Activated naive CD4-positive, alpha-beta T cell treated with anti-CD3 and anti-CD28 coated beads, Interleukin-2, amount 50 U/mL, for 24 hours (primary cell): Measurements from ENCODE around the gene RAB13.
A peak's percentile ranks its signal among the peaks of the same experiment; 100 is the strongest.

Source experiments
- H3K27ac Mint-ChIP-seq: one replicate; pipeline ENCODE4 v1.8.0; 2021; ENCODE audit warnings: mild to moderate bottlenecking, mixed read lengths
- H3K27me3 Mint-ChIP-seq: one replicate; pipeline ENCODE4 v1.8.0; 2021; ENCODE audit warnings: mixed read lengths
- H3K36me3 Mint-ChIP-seq: one replicate; pipeline ENCODE4 v1.8.0; 2021; ENCODE audit warnings: mixed read lengths
- H3K4me1 Mint-ChIP-seq: one replicate; pipeline ENCODE4 v1.8.0; 2021; ENCODE audit warnings: mixed read lengths
- H3K4me3 Mint-ChIP-seq: one replicate; pipeline ENCODE4 v1.8.0; 2021; ENCODE audit warnings: mild to moderate bottlenecking, mixed read lengths
- H3K9me3 Mint-ChIP-seq: one replicate; pipeline ENCODE4 v1.8.0; 2021; ENCODE audit warnings: mixed read lengths

Gene RAB13

DNA sequence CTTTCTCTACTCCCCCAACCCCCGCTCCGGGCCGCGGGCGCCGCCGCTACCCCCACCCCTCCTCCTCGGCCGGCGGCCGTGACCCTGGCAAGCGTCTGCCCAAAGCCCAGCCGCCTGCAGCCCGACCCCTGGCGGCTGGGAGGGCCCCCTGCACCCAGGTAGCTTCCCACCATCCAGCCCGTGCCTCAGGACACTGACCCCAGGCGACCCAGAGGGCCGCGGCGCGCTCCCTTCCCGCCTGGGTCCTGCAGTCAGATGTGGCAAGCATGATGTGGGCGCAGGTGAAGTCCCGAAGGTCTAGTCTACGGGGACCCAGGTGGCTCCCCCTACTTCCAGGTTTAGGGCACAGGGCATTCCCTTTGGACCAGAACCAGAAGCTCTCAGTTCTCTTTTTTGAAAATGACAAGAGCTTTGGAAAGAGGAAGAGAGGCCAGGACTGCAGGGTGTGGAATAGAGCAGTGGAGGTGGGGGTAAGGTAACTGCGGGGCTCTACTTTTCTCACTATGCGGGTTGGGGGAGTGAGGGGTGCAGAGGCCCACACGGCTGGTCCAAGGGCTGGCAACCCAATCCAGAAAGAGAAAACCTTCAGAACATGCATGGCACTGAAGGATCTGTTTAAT is 39.4 kb downstream of the RAB13 start, which contains the start of gene DENND4B:
DENND4B (minus strand) TSS at position 97 of the 620 bp plus-strand sequence. CDS start 2,344 bp downstream, outside the sequence.
- Mint-ChIP-seq H3K27ac (peak within 1 kb of the TSS; percentile 95), H3K4me1 (peaks cover 37% of the 10 kb centered on the region), H3K9me3 (no peaks in the 10 kb centered on the region), H3K4me3 (peak within 1 kb of the TSS; percentile 90), H3K27me3 (no peaks in the 10 kb centered on the region), H3K36me3 (peaks cover 13% of the 10 kb centered on the region)

DNA sequence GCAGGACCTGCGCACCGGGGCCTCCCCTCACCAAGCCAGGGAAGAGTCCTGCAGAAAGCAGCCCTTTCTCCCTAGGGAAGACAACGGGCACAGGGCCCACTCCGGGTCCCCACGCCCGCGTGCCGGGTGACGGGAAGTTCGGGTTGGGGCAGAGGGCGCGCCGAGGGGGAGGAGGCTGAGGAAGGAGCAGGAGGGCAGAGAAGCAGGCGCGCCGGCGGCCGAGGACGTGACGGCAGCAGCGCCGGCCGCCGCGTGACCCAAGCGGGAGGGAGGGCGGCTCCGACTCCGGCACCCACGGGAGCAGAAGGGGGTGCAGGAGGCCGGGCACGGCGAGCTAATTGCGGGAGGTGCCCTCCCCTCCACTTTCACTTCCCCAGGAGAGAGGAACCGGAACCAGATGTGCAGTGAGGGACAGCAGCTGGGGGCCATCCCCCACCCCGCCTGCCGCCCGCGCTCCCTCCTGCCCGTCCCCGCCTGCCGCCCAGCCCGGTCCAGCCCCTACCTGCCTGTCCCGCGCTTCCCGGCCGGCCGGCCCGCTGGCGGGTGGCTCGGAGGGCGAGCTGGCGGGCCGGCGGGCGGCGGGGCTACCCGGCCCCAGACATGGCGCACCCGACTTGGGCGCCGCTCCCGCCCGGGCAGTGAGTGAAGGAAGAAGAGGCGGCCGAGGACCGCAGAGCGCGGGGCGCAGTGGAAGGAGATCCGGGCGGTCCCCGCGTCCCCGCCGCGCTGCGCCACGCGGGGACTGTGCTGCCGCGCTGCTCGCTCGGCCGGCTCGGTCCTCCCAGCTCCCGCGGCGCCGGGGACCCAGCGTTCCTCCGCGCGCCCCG is 40.1 kb downstream of the RAB13 start:
- peak overlapping the region; percentile 95 for H3K27ac Mint-ChIP-seq
- no peaks in the 10 kb centered on the region for H3K9me3 Mint-ChIP-seq
- no peaks in the 10 kb centered on the region for H3K27me3 Mint-ChIP-seq
- H3K36me3 Mint-ChIP-seq: peaks cover 13% of the 10 kb centered on the region
- peaks cover 41% of the 10 kb centered on the region for H3K4me1 Mint-ChIP-seq
- H3K4me3 Mint-ChIP-seq: peak overlapping the region; percentile 90

DNA sequence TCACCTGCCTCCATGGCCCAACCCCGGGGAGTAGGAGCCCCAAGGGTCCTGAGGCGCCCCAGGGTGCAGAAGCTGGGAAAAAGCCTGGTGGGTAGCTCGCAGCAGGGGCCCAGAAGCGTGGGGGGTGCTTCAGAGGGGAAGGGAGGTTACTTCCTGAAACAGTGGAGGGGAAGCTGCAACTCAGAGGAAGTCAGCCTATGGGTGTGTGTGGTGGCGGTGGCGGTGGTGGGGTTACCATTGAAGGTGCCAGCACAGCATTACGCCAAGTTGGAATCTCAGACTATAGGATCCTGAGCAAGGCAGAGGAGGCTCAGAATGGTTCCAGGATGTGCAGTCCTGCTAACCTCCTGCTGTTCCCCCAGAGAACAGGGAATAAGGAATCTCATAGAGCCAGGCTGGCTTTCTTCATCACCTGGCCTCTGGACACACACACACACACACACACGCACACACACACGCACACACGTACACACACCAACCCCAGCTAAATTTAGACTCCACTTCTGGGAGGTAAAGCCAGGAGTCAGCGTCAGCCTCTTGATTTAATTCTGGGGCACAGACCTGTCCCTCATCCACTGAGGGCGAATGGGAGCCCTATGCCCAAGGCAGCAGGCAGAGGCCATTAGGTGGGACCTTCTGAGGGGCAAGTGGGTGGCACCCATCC is 40.9 kb downstream of the RAB13 start:
- Mint-ChIP-seq H3K9me3 (no peaks in the 10 kb centered on the region), H3K4me3 (peak overlapping the region; percentile 90), H3K4me1 (peaks cover 38% of the 10 kb centered on the region), H3K27ac (peak overlapping the region; percentile 95), H3K36me3 (peaks cover 8% of the 10 kb centered on the region), H3K27me3 (no peaks in the 10 kb centered on the region)

DNA sequence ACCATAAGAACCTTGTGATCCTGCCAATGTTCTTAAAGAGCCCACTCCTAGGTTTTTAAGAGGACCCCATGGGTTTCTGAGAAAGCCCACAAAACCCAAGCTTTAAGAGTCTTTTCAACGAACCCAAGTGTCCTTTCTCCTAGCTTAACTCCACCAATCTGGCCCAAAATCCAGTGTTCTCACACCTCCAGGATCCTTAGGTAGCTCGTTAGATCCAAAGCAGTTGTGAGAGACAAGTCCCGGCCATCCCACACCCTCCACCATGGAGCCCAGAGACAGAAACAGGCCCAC is 41.4 kb downstream of the RAB13 start:
- Mint-ChIP-seq H3K4me3 (peak overlapping the region; percentile 90), H3K27me3 (no peaks in the 10 kb centered on the region), H3K4me1 (peaks cover 39% of the 10 kb centered on the region), H3K36me3 (peaks cover 10% of the 10 kb centered on the region), H3K27ac (peak overlapping the region; percentile 95), H3K9me3 (no peaks in the 10 kb centered on the region)

DNA sequence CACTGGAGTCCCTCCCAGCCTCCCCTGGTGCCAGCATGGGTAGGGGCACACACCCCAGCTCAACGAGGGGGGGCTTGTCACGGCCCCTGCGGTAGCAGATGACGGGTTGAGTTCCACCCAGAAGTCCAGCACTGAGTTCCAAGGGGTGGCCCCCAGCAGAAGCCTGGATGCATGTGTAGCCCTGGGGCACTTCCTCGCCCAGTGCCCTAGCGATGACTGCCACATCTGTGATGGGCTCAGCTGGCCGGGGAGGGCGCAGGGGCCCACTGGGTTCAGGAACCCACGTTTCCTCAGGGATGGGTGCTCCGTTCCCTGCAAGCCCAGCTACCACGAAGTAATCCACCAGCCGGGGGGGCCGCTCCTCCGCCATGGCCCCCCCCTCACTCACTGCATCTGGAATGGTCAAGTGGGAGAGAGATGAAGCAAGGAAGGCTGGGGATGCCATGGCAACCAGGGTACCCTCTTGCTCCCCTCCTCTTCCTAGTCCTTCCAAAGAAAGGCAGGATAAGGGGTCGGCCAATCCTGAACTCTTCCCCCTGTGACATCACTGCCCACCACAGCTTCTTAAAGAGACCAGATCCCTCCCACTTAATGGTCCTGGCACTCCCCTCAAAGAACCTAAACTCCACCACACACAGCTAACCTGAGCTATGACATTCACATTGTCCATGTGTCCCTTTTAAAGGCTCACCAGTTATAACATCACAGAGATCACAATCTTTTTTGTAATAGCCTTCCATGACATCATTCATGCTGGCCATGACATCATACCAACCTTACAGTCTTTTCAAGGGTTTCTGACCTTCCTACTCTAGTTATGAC is 41.9 kb downstream of the RAB13 start:
- H3K36me3 Mint-ChIP-seq: peaks cover 12% of the 10 kb centered on the region
- H3K27ac Mint-ChIP-seq: peak overlapping the region; percentile 95
- peaks cover 39% of the 10 kb centered on the region for H3K4me1 Mint-ChIP-seq

DNA sequence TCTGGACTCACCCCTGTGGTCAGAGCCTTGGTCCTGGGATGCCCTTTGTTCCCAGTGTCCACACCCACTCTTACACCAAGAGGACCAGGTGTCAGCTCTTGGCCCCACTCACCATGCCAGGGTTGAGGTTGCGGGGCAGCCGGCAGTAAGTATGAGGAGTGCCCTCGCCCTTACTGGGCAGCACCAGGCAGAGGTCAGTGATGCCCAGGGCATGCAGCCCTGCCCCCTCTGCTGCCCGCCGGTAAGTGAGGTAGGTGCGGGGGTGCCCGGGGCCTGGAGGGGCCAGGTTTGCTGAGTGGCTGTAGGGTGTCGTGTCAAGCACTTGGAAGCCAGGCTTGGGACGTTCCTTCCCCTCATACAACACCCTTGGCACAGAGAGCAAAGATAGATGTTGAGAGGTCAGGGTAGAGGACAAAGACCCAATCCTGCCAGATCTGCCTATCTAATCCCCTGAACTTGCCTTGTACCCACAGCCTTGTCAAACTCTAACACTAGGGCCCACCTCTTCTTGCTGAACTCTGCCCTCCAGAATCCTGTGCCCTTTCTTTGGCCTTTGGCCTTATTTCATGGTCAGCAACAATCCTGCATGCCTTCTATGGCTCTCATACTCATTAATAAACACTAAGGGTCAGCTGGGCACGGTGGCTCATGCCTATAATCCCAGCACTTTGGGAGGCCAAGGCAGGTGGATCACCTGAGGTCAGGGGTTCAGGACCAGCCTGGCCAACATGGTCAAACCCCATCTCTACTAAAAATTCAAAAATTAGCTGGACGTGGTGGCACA is 43.2 kb downstream of the RAB13 start:
- Mint-ChIP-seq H3K4me3 (peak overlapping the region; percentile 30), H3K9me3 (no peaks in the 10 kb centered on the region), H3K27ac (peak overlapping the region; percentile 84), H3K36me3 (peaks cover 12% of the 10 kb centered on the region), H3K4me1 (peaks cover 39% of the 10 kb centered on the region), H3K27me3 (no peaks in the 10 kb centered on the region)

More for the DNA sequence above, 41.9 kb downstream of the RAB13 start:
- Mint-ChIP-seq H3K27me3 (no peaks in the 10 kb centered on the region), H3K9me3 (no peaks in the 10 kb centered on the region), H3K4me3 (peak overlapping the region; percentile 90)

DNA sequence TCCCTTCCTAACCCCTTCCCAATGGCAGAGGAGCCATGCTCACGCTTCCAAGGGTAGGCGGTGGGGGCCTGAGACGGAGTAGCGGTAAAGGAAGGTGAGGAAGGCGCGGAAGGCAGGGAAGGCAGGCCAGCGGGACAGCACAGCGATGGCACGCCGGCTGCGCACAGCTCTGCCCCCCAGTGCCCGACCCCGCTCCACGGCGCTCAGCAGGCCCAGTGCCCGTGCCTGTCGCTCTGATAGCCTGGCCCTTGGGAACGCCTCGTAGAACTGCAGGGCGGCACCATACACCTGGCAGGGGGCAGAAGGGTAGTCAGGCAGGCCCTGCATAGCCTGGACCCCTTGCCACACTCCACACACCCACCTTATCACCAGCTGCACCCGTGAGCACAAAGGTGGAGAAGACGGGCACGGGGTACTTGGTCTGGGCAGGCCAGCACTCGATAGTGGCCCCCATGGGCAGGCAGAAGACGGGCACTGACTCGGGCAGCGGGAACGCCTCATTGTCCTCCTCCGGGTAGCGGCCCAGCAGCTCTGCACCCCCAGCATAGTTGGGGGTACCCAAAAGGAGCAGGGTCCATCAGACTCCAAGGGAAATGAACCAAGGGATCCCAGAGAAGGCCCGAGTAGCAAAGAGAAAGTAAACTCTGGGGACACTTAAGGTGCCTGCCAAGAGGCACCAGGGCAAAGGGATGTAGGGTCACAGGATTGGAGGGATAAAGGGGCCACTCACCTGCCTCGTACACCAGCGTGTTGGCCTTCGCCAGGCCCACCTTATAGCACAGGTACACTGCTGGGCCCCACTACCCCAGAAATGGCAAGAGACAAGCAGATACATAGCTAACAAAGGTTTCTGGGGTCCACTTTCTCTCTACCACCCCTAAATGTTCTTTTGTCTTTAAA is 44.1 kb downstream of the RAB13 start:
- no peak overlapping the region for H3K4me3 Mint-ChIP-seq
- H3K4me1 Mint-ChIP-seq: peaks cover 39% of the 10 kb centered on the region
- no peak overlapping the region for H3K27ac Mint-ChIP-seq

DNA sequence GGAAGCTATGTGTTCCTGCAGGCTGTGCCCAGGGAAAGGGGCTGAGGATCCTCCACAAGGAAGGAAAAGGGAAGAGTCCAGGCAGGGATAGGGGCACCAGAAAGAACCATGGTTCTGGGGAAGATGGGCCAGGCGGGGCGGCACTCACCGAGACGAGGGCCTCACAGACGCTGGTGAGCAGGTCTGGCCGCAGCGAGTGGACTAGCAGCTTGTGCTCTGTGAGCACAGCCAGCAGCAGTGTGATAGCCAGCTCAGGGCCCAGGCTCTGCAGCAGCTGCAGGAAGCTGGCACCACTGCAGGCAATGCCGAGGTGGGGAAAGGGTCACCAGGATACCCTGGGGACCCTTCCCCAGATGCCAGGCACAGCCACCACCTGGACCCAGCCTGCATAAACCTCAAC is 45.4 kb downstream of the RAB13 start:
- H3K9me3 Mint-ChIP-seq: no peaks in the 10 kb centered on the region
- no peak overlapping the region for H3K4me3 Mint-ChIP-seq
- no peak overlapping the region for H3K27ac Mint-ChIP-seq
- H3K36me3 Mint-ChIP-seq: peaks cover 15% of the 10 kb centered on the region
- H3K27me3 Mint-ChIP-seq: no peaks in the 10 kb centered on the region
- H3K4me1 Mint-ChIP-seq: peaks cover 43% of the 10 kb centered on the region

More for the DNA sequence above, 44.1 kb downstream of the RAB13 start:
- Mint-ChIP-seq H3K27me3 (no peaks in the 10 kb centered on the region), H3K9me3 (no peaks in the 10 kb centered on the region), H3K36me3 (peaks cover 12% of the 10 kb centered on the region)

DNA sequence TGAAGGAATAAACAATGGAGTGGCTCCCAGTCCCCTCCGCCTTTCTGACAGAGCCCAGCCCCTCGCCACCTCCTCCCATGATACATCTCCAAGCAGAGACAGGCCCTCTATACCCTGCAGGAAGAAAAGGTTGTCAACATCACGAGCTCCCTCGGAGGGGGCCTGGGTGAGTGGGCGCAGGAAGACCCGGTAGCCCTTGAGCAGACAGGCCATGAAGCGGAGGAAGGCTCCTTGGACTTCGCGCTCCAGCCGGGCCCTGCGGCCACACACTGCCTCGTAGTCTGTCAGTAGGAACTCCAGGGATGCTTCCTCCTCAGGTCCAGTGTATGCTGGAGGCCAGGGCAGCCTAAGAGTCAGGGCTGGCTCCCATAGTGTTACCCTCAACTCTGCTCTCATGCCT is 46.7 kb downstream of the RAB13 start:
- peaks cover 38% of the 10 kb centered on the region for H3K4me1 Mint-ChIP-seq
- H3K27ac Mint-ChIP-seq: no peak overlapping the region
- peaks cover 13% of the 10 kb centered on the region for H3K36me3 Mint-ChIP-seq

DNA sequence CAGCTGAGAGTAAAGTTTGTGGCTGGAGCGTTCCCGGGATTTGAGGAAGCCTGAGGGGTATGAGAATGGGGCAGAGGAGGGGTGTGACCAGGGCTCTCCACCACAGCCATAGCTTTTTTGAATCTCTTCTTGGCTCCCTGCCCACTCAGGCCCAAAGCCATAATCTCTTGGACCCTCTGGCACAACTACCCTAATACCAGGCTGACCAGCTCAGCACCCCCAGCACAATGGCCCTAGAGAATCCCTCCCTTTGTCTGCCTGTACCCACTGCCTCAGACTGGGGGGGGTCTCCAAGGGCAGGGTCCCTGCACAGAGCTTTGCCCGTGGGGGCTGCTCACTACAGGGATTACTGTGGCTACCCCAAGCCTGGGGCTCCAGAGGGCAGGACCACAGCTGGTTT is 47.1 kb downstream of the RAB13 start:
- Mint-ChIP-seq H3K27ac (no peak overlapping the region), H3K4me1 (peaks cover 34% of the 10 kb centered on the region), H3K4me3 (no peak overlapping the region), H3K36me3 (peaks cover 13% of the 10 kb centered on the region), H3K27me3 (no peaks in the 10 kb centered on the region), H3K9me3 (no peaks in the 10 kb centered on the region)

More for the DNA sequence above, 46.7 kb downstream of the RAB13 start:
- Mint-ChIP-seq H3K9me3 (no peaks in the 10 kb centered on the region), H3K4me3 (no peak overlapping the region), H3K27me3 (no peaks in the 10 kb centered on the region)

DNA sequence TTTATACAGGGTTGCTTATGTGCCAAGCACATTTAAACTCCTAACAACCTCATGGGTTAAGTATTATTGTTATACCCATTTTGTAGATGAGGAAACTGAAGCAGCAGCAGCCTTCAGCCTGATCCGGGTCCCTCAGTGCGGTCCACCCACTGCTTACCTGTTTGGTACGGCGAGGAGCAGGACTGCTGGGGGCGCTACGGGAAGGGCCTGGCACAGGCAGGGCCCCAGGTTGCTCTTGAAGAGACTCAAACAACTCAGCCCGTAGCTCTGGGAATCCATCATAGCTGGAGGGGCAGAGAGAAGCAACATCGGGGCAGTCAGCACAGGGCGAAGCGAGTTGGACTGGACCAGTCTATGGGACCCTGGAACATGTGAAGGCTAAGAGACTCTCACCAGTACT is 48.8 kb downstream of the RAB13 start:
- H3K9me3 Mint-ChIP-seq: no peaks in the 10 kb centered on the region
- H3K4me1 Mint-ChIP-seq: peaks cover 19% of the 10 kb centered on the region
- no peak overlapping the region for H3K4me3 Mint-ChIP-seq
- no peaks in the 10 kb centered on the region for H3K27me3 Mint-ChIP-seq
- no peak overlapping the region for H3K27ac Mint-ChIP-seq
- peaks cover 13% of the 10 kb centered on the region for H3K36me3 Mint-ChIP-seq

DNA sequence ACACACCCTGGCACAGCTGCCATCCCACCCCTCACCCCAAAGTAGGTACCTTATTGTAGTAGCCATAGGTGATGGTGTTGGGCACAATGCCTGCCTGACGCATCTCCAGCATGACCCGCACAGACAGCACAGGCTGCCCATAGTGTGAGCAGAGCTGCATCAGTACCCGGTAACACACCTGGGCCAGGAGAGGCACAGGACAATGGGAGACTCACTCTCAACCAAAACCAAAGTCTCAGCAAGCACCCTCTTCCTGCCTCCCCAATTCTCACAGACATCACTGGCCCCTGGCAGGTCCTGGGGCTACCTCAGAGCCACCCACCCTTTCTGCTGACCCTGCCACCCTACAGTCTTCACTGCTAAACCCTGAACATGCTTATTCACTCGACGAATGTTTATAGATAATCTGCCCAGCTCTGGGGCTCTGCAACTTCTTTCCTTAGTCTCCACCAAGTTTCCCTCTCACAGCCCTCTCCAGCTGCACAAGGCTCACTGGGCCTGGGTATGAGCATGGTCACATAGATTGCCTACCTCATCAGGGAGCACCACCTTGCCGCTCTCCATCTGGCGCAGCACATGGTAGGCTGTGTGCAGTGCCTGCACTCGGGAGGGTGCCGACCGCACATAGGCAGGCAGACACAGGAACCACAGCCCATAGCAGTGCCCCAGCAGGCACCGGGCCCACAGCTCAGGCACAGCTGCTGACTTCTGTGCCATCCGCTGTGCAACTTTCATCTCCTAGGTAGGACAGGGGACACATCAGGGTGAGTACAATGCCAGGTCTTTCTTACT is 49.9 kb downstream of the RAB13 start:
- peak overlapping the region; percentile 56 for H3K27ac Mint-ChIP-seq
- H3K27me3 Mint-ChIP-seq: no peaks in the 10 kb centered on the region
- no peaks in the 10 kb centered on the region for H3K9me3 Mint-ChIP-seq
- peaks cover 12% of the 10 kb centered on the region for H3K4me1 Mint-ChIP-seq
- H3K36me3 Mint-ChIP-seq: peaks cover 13% of the 10 kb centered on the region
- no peak overlapping the region for H3K4me3 Mint-ChIP-seq

DNA sequence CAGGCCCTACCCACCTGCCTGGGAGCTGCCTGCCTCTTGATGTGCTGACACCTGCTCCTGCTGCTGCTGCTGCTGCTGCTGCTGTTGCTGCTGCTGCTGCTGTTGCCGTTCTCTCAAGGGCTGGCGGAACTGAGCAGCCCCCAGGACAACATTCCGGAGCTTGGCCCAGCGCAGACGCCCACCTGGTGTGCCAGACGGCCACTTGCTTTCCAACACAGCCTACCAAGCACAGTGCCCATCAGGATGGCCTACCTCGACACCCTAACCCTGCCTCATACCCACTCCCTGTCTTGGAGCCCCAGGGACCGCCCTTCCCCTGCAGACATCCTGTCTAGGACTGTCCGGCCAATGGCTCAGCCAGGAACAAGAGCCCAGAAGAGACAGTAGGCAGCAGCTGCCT is 51.4 kb downstream of the RAB13 start:
- Mint-ChIP-seq H3K36me3 (peaks cover 7% of the 10 kb centered on the region), H3K9me3 (no peaks in the 10 kb centered on the region), H3K27me3 (no peaks in the 10 kb centered on the region), H3K4me3 (no peak overlapping the region), H3K4me1 (peaks cover 4% of the 10 kb centered on the region), H3K27ac (no peak overlapping the region)
